Mucosa of descending colon (tissue), 3 donors: Measurements from ENCODE around the gene IL3RA. TPM values are rescaled to one million over a fixed set of nuclear protein-coding genes. Genes with fewer than 3 reads are reported as not detected.
"Not testable (repeated sequence)": the region's sequence is repeated elsewhere in the genome, so short reads cannot be mapped to it uniquely, and the experiment has no call there.

Experiments used
- ATAC-seq: fragments of 200-7000 bp; cut with Tn5 transposase; one replicate; pipeline ENCODE4 v1.9.1; 2020; ENCODE audit warnings: mild to moderate bottlenecking, moderate library complexity
- DNase-seq, 3 donors: peaks; one replicate each; pipeline ENCODE4 v3.0.0-alpha.2; 2020
- H3K36me3 ChIP-seq: fragments of 200-600 bp; one replicate; pipeline ENCODE4 v1.8.0; 2021; ENCODE audit warnings: low read depth, mild to moderate bottlenecking
- H3K4me1 ChIP-seq: fragments of 200-600 bp; one replicate; pipeline ENCODE4 v1.8.0; 2021; ENCODE audit warnings: low read depth, mild to moderate bottlenecking
- H3K4me3 ChIP-seq: fragments of 200-600 bp; one replicate; pipeline ENCODE4 v1.8.0; 2021; ENCODE audit warnings: mild to moderate bottlenecking
- H3K9me3 ChIP-seq: fragments of 200-600 bp; one replicate; pipeline ENCODE4 v1.8.0; 2021; ENCODE audit warnings: mild to moderate bottlenecking
- intact Hi-C, 2 donors: fragments of 100-400 bp; cut with DNase I in 1 of 2; cut with micrococcal nuclease in 1 of 2; formaldehyde crosslinking; loops; one replicate each; pipeline versions ENCODE4 v1.11.0 to v1.11.1; 2022; cut with DNase I, micrococcal nuclease
- total RNA-seq, 3 donors: library from RNA; stranded (reverse); fragmentation: NEBNext Ultra II Directional in 2 of 3; extraction: Animal tissue kit (Norgen Biotek cat#: 25700) in 2 of 3; gene quantifications; one replicate each; pipeline versions ENCODE4 v1.2.1 to v1.2.4, GENCODE V29; 2021 to 2023
- TF ChIP-seq, protein P1 (sequence below): fragments of 200-600 bp; IDR thresholded peaks from one replicate; pipeline ENCODE4 v1.8.0; 2022; ENCODE audit warnings: antibody characterized with exemption, mild to moderate bottlenecking
- donor health status: DM: no; HTN: no; CAD: no; lungs with moderate emphysema.
- donor health status: DM: no; HTN: no; CAD: no.
- donor health status: DM: no; HTN: yes; CAD: no.

IL3RA gene
- total RNA-seq, 3 donors from 2014 or later, result 6.3 to 11.6 (median 8.5) TPM

DNA sequence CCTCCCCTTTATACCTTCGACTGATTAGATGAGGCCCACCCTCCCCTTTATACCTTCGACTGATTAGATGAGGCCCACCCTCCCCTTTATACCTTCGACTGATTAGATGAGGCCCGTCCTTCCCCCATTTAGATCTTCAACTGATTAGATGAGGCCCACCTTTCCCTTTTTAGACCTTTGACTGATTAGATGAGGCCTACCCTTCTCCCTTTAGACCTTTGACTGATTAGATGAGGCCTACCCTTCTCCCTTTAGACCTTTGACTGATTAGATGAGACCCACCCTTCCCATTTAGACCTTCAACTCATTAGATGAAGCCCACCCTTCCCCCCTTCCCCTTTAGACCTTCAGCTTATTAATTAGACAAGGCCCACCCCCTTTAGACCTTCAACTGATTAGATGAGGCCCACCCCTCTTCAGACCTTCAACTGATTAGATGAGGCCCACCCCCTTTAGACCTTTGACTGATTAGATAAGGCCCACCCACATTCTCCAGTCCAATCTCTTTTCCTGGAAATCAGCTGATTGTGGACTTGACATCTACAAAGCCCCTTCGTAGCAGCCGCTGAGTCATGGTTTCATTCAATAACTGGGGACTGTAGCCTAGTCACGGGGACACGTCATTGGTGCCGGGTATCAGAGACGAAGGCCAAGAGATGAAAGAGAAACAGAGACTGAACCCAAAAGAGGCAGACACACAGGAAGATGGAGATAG is 28.8 kb upstream of the IL3RA start:
- Histone ChIP-seq H3K36me3 (no peaks in the 10 kb centered on the region), H3K4me3 (no peak overlapping the region), H3K4me1 (no peaks in the 10 kb centered on the region), H3K9me3 (no peaks in the 10 kb centered on the region)
- no peak for DNase-seq
- no peak for ATAC-seq
- intact Hi-C loops, result no loop called here
- TF ChIP-seq, protein P1, sequence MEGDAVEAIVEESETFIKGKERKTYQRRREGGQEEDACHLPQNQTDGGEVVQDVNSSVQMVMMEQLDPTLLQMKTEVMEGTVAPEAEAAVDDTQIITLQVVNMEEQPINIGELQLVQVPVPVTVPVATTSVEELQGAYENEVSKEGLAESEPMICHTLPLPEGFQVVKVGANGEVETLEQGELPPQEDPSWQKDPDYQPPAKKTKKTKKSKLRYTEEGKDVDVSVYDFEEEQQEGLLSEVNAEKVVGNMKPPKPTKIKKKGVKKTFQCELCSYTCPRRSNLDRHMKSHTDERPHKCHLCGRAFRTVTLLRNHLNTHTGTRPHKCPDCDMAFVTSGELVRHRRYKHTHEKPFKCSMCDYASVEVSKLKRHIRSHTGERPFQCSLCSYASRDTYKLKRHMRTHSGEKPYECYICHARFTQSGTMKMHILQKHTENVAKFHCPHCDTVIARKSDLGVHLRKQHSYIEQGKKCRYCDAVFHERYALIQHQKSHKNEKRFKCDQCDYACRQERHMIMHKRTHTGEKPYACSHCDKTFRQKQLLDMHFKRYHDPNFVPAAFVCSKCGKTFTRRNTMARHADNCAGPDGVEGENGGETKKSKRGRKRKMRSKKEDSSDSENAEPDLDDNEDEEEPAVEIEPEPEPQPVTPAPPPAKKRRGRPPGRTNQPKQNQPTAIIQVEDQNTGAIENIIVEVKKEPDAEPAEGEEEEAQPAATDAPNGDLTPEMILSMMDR, result no peak

DNA sequence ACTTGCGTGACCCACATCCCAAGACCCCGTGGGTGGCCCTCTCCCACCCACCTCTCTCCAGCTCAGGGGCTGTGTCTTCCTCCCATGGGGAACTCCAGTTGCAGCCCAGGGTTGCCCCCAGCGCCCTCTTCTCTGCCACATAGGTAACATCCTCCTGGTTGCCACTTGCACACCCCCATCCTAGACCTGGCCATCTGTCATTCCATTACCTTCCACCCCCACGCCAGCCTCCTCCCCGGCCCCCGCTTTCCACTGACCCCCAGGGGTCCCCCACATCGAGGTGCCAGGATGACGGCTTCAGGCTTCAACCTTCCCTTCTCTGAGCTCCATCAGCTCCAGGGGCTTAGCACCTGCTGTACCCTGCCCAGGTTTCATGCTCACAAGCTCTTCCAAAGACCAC is 28.1 kb upstream of the IL3RA start:
- intact Hi-C loops, result no loop called here
- no peak overlapping the region for H3K4me3 ChIP-seq
- DNase-seq (no peak), ATAC-seq (no peak)
- H3K9me3 ChIP-seq, result no peaks in the 10 kb centered on the region
- TF ChIP-seq, protein P1, result no peak
- H3K4me1 ChIP-seq, result no peaks in the 10 kb centered on the region
- H3K36me3 ChIP-seq, result no peaks in the 10 kb centered on the region

DNA sequence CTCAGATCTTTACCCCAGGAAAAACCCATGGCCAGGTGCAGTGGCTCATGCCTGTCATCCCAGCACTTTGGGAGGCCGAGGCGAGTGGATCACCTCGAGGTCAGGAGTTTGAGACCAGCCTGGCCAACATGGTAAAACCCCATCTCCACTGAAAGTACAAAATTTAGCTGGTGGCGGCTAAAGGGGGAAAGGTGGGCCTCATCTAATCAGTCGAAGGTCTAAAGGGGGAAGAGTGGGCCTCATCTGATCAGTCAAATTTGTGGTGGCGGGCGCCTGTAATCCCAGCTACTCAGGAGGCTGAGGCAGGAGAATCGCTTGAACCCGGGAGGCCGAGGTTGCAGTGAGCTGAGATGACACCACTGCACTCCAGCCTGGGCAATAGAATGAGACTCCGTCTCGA is 27.7 kb upstream of the IL3RA start:
- H3K9me3 ChIP-seq, intact Hi-C loops, H3K36me3 ChIP-seq, DNase-seq, H3K4me3 ChIP-seq, ATAC-seq, H3K4me1 ChIP-seq: not testable (repeated sequence)

DNA sequence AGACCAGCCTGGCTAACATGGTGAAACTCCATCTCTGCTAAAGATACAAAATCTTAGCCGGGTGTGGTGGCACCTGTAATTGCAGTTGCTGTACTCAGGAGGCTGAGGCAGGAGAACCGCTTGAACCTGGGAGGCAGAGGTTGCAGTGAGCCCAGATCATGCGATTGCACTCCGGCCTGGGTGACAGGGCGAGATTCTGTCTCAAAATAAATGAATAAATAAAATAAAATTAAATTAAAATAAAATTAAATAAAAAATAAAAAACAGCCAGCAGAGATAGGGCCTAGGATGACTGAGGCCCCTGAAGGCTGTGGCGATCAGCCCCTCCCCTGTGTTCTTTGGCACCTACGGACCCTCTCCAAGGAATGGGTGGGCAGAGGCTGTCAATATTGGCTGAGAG is 22.8 kb upstream of the IL3RA start:
- TF ChIP-seq, protein P1, result no peak
- intact Hi-C loops, result no loop called here
- no peak for ATAC-seq
- no peaks in the 10 kb centered on the region for H3K36me3 ChIP-seq
- no peak overlapping the region for H3K4me3 ChIP-seq
- no peaks in the 10 kb centered on the region for H3K9me3 ChIP-seq
- no peaks in the 10 kb centered on the region for H3K4me1 ChIP-seq
- no peak for DNase-seq

DNA sequence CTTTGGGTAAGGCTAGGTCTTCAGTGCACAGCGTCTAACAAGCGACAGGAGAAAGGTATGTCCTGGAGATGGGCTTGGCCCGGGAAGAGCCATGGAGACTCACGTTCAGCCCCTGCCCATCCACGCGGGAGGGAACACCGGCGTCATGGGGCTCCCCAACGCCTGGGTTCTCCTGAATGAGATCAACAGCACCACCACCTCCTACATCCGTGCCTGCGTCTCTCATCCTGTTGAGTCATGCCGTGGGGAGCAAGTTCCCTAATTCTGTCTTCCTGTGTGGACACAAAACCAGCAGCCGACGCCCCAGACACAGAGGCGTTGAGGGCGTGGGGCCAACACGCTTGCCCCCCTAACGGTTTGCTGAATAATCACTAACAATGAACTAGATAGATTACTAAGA is 20.1 kb upstream of the IL3RA start:
- TF ChIP-seq, protein P1, result no peak
- Histone ChIP-seq H3K4me1 (no peaks in the 10 kb centered on the region), H3K4me3 (no peak overlapping the region), H3K9me3 (no peaks in the 10 kb centered on the region), H3K36me3 (no peaks in the 10 kb centered on the region)
- peak; percentile 71 for ATAC-seq
- intact Hi-C loops, result no loop called here
- DNase-seq, result peak; percentile 29 to 72 (median 31)

DNA sequence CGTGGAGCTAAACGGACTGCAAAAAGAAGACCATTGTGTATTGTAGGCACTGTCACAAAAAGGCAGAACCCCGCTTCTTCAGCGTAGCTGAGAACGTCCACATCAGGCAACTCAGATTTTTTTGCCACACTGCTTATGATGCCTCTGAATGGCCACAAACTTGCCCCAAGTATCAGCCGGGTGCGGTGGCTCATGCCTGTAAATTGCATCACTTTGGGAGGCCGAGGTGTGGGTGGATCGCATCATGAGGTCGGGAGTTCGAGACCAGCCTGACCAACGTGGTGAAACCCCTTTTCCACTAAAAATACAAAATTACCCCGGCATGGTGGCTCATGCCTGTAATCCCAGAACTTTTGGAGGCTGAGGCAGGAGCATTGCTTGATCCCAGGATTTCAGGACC is 14.9 kb upstream of the IL3RA start:
- H3K4me3 ChIP-seq, result no peak overlapping the region
- H3K4me1 ChIP-seq, result no peaks in the 10 kb centered on the region
- intact Hi-C loops, result no loop called here
- H3K9me3 ChIP-seq, result no peaks in the 10 kb centered on the region
- ATAC-seq (no peak), DNase-seq (no peak)
- no peaks in the 10 kb centered on the region for H3K36me3 ChIP-seq
- TF ChIP-seq, protein P1, result no peak
